ENCODE measurements around the gene RHBDF1. TPM values are rescaled to one million over a fixed set of nuclear protein-coding genes. Genes with fewer than 3 reads are reported as not detected.

RHBDF1 gene
- total RNA-seq, 3 donors from 2014 or later (not counting 1 experiment from before 2014, with no cell fraction given), result 0.26 to 1.1 (median 0.78) TPM

- Mint-ChIP-seq H3K4me1 (peaks cover 4 to 10% of the 10 kb centered on the region in 2 donors), H3K36me3 (no peaks in the 10 kb centered on the region), H3K4me3 (no peak overlapping the region), H3K27me3 (ENCODE audit: low read depth in 2 of 2) (peaks cover 0 to 21% of the 10 kb centered on the region in 2 donors), H3K9me3 (no peaks in the 10 kb centered on the region), H3K27ac (no peak overlapping the region)
- no peak for TF ChIP-seq CTCF (IDR thresholded peaks at IDR 0.05)
- no peaks in the 10 kb centered on the region for H3K36me3 ChIP-seq (ENCODE audit: control insufficient read depth, insufficient read depth, low read length)
- 86% methylated on average over 5 of the region's 5 CpGs for WGBS (ENCODE audit: insufficient coverage)
- DNase-seq (no peak), ATAC-seq (no peak)
- intact Hi-C loops (cut with micrococcal nuclease), result no loop called here
- H3K9me3 ChIP-seq (ENCODE audit: control insufficient read depth, insufficient read depth, low read length), result no peaks in the 10 kb centered on the region
- H3K4me1 ChIP-seq (ENCODE audit: control insufficient read depth, insufficient read depth, low read length), result peaks cover 12% of the 10 kb centered on the region
- no peak overlapping the region for H3K4me3 ChIP-seq (ENCODE audit: low read length)
- H3K27ac ChIP-seq (ENCODE audit: low read length), result no peak overlapping the region
- H3K27me3 ChIP-seq (ENCODE audit: control insufficient read depth, insufficient read depth, low read length), result peaks cover 13% of the 10 kb centered on the region
Observed at GRCh38 chr16:71210-71539, 1.3 kb downstream of the RHBDF1 start.

GRCh38 chr16:69181-69580 lies 3.2 kb downstream of the RHBDF1 start:
- no peaks in the 10 kb centered on the region for H3K36me3 ChIP-seq (ENCODE audit: control insufficient read depth, insufficient read depth, low read length)
- TF ChIP-seq CTCF (IDR thresholded peaks at IDR 0.05), result no peak
- H3K4me1 ChIP-seq (ENCODE audit: control insufficient read depth, insufficient read depth, low read length), result peaks cover 10% of the 10 kb centered on the region
- no peak for ATAC-seq
- no peak for DNase-seq
- WGBS (ENCODE audit: insufficient coverage), result 89% methylated on average over 8 of the region's 8 CpGs
- H3K27ac Mint-ChIP-seq, result no peak overlapping the region
- intact Hi-C loops (cut with micrococcal nuclease), result no loop called here
- H3K4me3 ChIP-seq (ENCODE audit: low read length), result no peak overlapping the region
- H3K4me1 Mint-ChIP-seq, result peaks cover 0 to 11% of the 10 kb centered on the region in 2 donors
- H3K9me3 Mint-ChIP-seq, result no peaks in the 10 kb centered on the region
- no peak overlapping the region for H3K4me3 Mint-ChIP-seq
- no peaks in the 10 kb centered on the region for H3K36me3 Mint-ChIP-seq
- H3K9me3 ChIP-seq (ENCODE audit: control insufficient read depth, insufficient read depth, low read length), result no peaks in the 10 kb centered on the region
- H3K27me3 ChIP-seq (ENCODE audit: control insufficient read depth, insufficient read depth, low read length), result peaks cover 12% of the 10 kb centered on the region
- H3K27me3 Mint-ChIP-seq (ENCODE audit: low read depth in 2 of 2), result peaks cover 0 to 16% of the 10 kb centered on the region in 2 donors
- H3K27ac ChIP-seq (ENCODE audit: low read length), result no peak overlapping the region

GRCh38 chr16:67884-68789 lies 4.3 kb downstream of the RHBDF1 start:
- DNase-seq (no peak), ATAC-seq (no peak)
- no peaks in the 10 kb centered on the region for H3K9me3 Mint-ChIP-seq
- H3K4me3 ChIP-seq (ENCODE audit: low read length), result no peak overlapping the region
- intact Hi-C loops (cut with micrococcal nuclease), result no loop called here
- H3K27me3 Mint-ChIP-seq (ENCODE audit: low read depth in 2 of 2), result peaks cover 0 to 8% of the 10 kb centered on the region in 2 donors
- H3K4me1 Mint-ChIP-seq, result peaks cover 0 to 11% of the 10 kb centered on the region in 2 donors
- H3K27ac ChIP-seq (ENCODE audit: low read length), result no peak overlapping the region
- no peaks in the 10 kb centered on the region for H3K36me3 Mint-ChIP-seq
- no peaks in the 10 kb centered on the region for H3K36me3 ChIP-seq (ENCODE audit: control insufficient read depth, insufficient read depth, low read length)
- peaks cover 8% of the 10 kb centered on the region for H3K27me3 ChIP-seq (ENCODE audit: control insufficient read depth, insufficient read depth, low read length)
- no peaks in the 10 kb centered on the region for H3K9me3 ChIP-seq (ENCODE audit: control insufficient read depth, insufficient read depth, low read length)
- H3K4me3 Mint-ChIP-seq, result no peak overlapping the region
- WGBS (ENCODE audit: insufficient coverage), result 92% methylated on average over 27 of the region's 27 CpGs
- TF ChIP-seq CTCF (IDR thresholded peaks at IDR 0.05), result no peak
- H3K27ac Mint-ChIP-seq, result no peak overlapping the region
- H3K4me1 ChIP-seq (ENCODE audit: control insufficient read depth, insufficient read depth, low read length), result peaks cover 10% of the 10 kb centered on the region
